Tibial nerve (tissue), 4 donors: ENCODE results near the gene AKR1A1. TPM values are rescaled to one million over a fixed set of nuclear protein-coding genes. Genes with fewer than 3 reads are reported as not detected.
A peak's percentile ranks its signal among the peaks of the same experiment; 100 is the strongest.

Experiments used
- DNase-seq, 2 donors: peaks; one replicate each; pipeline ENCODE4 v3.0.0-alpha.2; 2019; ENCODE audit warnings: low spot score in 2 of 2
- H3K27ac ChIP-seq, 4 donors: fragments of 200-600 bp; sonication (generic) in 3 of 4; one replicate each; pipeline ENCODE4 v1.5.1; 2017 to 2019; ENCODE audit warnings: mild to moderate bottlenecking in 1 of 4
- H3K27me3 ChIP-seq, 2 donors: fragments of 200-600 bp; sonication (generic) in 1 of 2; one replicate each; pipeline versions ENCODE4 v1.5.1 to v1.6.0; 2017 to 2019
- H3K36me3 ChIP-seq, 3 donors: fragments of 200-600 bp; sonication (generic); one replicate each; pipeline ENCODE4 v1.5.1; 2018 to 2019
- H3K4me1 ChIP-seq, 4 donors: fragments of 200-600 bp; sonication (generic) in 3 of 4; one replicate each; pipeline ENCODE4 v1.5.1; 2017 to 2019
- H3K4me3 ChIP-seq, 4 donors: fragments of 200-600 bp; sonication (generic) in 3 of 4; one replicate each; pipeline ENCODE4 v1.5.1; 2017 to 2019; ENCODE audit warnings: mild to moderate bottlenecking in 1 of 4, moderate library complexity in 1 of 4
- H3K9me3 ChIP-seq, 4 donors: fragments of 200-600 bp; sonication (generic) in 3 of 4; one replicate each; pipeline ENCODE4 v1.5.1; 2017 to 2019
- CTCF ChIP-seq, 5 experiments: fragments of 200-600 bp in 3 of 5; fragments of 450-650 bp in 2 of 5; sonication (generic) in 3 of 5; IDR thresholded peaks; one replicate each; pipeline ENCODE4 v1.5.1; 2016 to 2019; ENCODE audit warnings: antibody characterized with exemption in 5 of 5, mild to moderate bottlenecking in 3 of 5, moderate library complexity in 2 of 5
- EP300 ChIP-seq, 2 donors: sonication (generic); formaldehyde crosslinking; IDR thresholded peaks; one replicate each; pipeline ENCODE4 v1.6.1; 2017; ENCODE audit warnings: antibody characterized with exemption in 2 of 2, mild to moderate bottlenecking in 1 of 2
- POLR2A ChIP-seq, 2 donors: fragments of 450-650 bp; IDR thresholded peaks; one replicate each; pipeline ENCODE4 v1.6.1; 2017; ENCODE audit warnings: antibody characterized with exemption in 2 of 2, mild to moderate bottlenecking in 2 of 2, moderate library complexity in 2 of 2
- WGBS, 2 donors: methylation state at CpG; one replicate each; pipeline ENCODE4 v1.1.5; 2018; 5-methylcytosine and 5-hydroxymethylcytosine counted together
- total RNA-seq, 4 donors: library from RNA; depleted of rRNA; stranded (reverse); fragments of >200 nt; gene quantifications; one replicate each; pipeline ENCODE4 v1.1.0, GENCODE V29; 2016

AKR1A1 gene
- total RNA-seq, 4 donors from 2014 or later = 53.1 to 69.5 (median 63.5) TPM

DNA sequence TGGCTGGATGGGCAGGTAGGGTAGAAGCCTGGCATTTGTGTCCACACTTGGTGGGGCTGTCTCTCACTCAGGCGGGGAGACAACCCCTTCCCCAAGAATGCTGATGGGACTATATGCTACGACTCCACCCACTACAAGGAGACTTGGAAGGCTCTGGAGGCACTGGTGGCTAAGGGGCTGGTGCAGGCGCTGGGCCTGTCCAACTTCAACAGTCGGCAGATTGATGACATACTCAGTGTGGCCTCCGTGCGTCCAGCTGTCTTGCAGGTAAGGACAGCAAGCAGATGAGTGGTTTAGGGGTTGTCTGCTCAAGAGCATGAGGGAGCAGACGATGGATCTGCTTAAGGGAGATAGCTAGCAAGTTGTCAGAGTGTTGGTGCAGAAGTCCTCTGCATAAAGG is 17.3 kb downstream of the AKR1A1 start:
- peaks cover 0 to 57% (median 0%) of the 10 kb centered on the region in 3 donors for H3K36me3 ChIP-seq
- WGBS, 2 donors = 76 to 95% methylated on average over 7 of the region's 7 CpGs
- peaks cover 0 to 18% (median 0%) of the 10 kb centered on the region in 4 donors for H3K4me1 ChIP-seq
- H3K9me3 ChIP-seq = no peaks in the 10 kb centered on the region
- H3K27me3 ChIP-seq = no peaks in the 10 kb centered on the region
- H3K27ac ChIP-seq = no peak overlapping the region
- no peak for DNase-seq
- no peak overlapping the region for H3K4me3 ChIP-seq
- TF ChIP-seq EP300 (IDR thresholded peaks at IDR 0.05) = no peak
- no peak for TF ChIP-seq CTCF (IDR thresholded peaks at IDR 0.05)
- TF ChIP-seq POLR2A (IDR thresholded peaks at IDR 0.05) = no peak

DNA sequence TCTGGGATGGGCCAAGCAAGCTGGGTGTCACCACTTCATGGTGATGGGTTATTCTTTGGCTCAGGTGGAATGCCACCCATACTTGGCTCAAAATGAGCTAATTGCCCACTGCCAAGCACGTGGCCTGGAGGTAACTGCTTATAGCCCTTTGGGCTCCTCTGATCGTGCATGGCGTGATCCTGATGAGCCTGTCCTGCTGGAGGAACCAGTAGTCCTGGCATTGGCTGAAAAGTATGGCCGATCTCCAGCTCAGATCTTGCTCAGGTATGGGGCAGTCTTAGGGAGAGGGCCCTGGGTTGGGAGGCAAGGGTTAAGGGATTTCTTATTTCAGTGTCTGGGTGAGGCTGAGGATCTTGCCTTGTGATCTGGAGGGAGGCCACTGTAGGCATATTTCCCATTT is 17.8 kb downstream of the AKR1A1 start:
- Histone ChIP-seq H3K27me3 (no peaks in the 10 kb centered on the region), H3K4me1 (peaks cover 0 to 18% (median 0%) of the 10 kb centered on the region in 4 donors), H3K27ac (no peak overlapping the region), H3K36me3 (peaks cover 0 to 52% (median 0%) of the 10 kb centered on the region in 3 donors), H3K4me3 (no peak overlapping the region), H3K9me3 (no peaks in the 10 kb centered on the region)
- WGBS, 2 donors = 78 to 79% methylated on average over 4 of the region's 4 CpGs
- TF ChIP-seq CTCF (IDR thresholded peaks at IDR 0.05) = no peak
- no peak for TF ChIP-seq EP300 (IDR thresholded peaks at IDR 0.05)
- TF ChIP-seq POLR2A (IDR thresholded peaks at IDR 0.05) = no peak
- no peak for DNase-seq

- WGBS, 2 donors = 27 to 29% methylated on average over 4 of the region's 4 CpGs
- Histone ChIP-seq H3K9me3 (no peaks in the 10 kb centered on the region), H3K27ac (peak overlapping the region in 1 of 4 donors; percentile 15), H3K4me3 (no peak overlapping the region), H3K4me1 (peaks cover 0 to 12% (median 0%) of the 10 kb centered on the region in 4 donors), H3K36me3 (peaks cover 0 to 42% (median 0%) of the 10 kb centered on the region in 3 donors), H3K27me3 (no peaks in the 10 kb centered on the region)
- no peak for DNase-seq
- TF ChIP-seq EP300 (IDR thresholded peaks at IDR 0.05) (no peak), POLR2A (IDR thresholded peaks at IDR 0.05) (no peak), CTCF (IDR thresholded peaks at IDR 0.05) (no peak)
Observed at GRCh38 chr1:45569571-45569961, 18.9 kb downstream of the AKR1A1 start.

DNA sequence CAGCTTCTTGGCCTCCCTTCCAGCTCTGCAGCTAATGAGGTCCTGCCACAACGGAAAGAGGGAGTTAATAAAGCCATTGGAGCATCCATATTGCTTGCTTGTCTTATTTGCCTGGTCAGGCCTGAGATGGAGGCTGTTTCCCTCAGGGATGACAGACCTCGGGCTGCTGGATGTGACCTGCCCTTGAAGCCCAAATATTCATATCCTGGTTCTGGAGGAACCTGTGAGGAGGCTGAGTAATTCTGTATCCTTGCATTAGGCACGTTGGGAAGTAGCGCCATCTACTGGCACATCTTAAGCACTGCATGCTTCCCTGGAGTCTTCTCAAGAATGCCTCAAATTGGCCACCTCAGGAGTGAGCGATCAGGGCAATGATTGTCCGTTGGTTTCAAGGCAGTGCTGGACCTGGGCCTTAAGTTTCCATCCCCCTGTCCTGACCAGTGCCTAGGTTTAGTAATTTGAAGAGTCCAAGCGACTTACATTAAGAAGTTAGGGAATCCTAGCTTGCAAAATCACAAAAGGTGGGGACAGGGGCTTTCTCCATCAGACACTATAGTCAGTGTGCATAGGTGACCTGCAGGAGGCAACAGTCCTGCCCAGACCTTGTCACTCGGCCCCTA is 19.4 kb downstream of the AKR1A1 start:
- H3K9me3 ChIP-seq = no peaks in the 10 kb centered on the region
- H3K27ac ChIP-seq = peak overlapping the region in 1 of 4 donors; percentile 15
- H3K4me1 ChIP-seq = peaks cover 0 to 12% (median 0%) of the 10 kb centered on the region in 4 donors
- peaks cover 0 to 42% (median 0%) of the 10 kb centered on the region in 3 donors for H3K36me3 ChIP-seq
- no peak overlapping the region for H3K4me3 ChIP-seq
- DNase-seq = peak; percentile 59 to 76
- no peaks in the 10 kb centered on the region for H3K27me3 ChIP-seq
- WGBS, 2 donors = 9 to 13% methylated on average over 8 of the region's 8 CpGs
- TF ChIP-seq POLR2A (IDR thresholded peaks at IDR 0.05) (no peak), EP300 (IDR thresholded peaks at IDR 0.05) (peak in 1 of 2 donors; percentile 66), CTCF (IDR thresholded peaks at IDR 0.05) (peak; percentile 87 to 96 (median 95))

- DNase-seq = no peak
- Histone ChIP-seq H3K9me3 (no peaks in the 10 kb centered on the region), H3K27ac (no peak overlapping the region), H3K4me1 (peaks cover 0 to 12% (median 0%) of the 10 kb centered on the region in 4 donors), H3K4me3 (no peak overlapping the region), H3K36me3 (peaks cover 0 to 42% (median 0%) of the 10 kb centered on the region in 3 donors), H3K27me3 (no peaks in the 10 kb centered on the region)
- TF ChIP-seq POLR2A (IDR thresholded peaks at IDR 0.05) (no peak), EP300 (IDR thresholded peaks at IDR 0.05) (no peak), CTCF (IDR thresholded peaks at IDR 0.05) (no peak)
- WGBS, 2 donors = 91 to 93% methylated on average over 4 of the region's 4 CpGs
Observed at GRCh38 chr1:45570631-45571030, 20.0 kb downstream of the AKR1A1 start.
